ENCODE measurements around the gene CMYA5. TPM values are rescaled to one million over a fixed set of nuclear protein-coding genes. Genes with fewer than 3 reads are reported as not detected.
"Not testable (repeated sequence)": the region's sequence is repeated elsewhere in the genome, so short reads cannot be mapped to it uniquely, and the experiment has no call there.

Gene CMYA5
- total RNA-seq: 25.4 TPM
- polyA plus RNA-seq: 4.3 TPM

DNA sequence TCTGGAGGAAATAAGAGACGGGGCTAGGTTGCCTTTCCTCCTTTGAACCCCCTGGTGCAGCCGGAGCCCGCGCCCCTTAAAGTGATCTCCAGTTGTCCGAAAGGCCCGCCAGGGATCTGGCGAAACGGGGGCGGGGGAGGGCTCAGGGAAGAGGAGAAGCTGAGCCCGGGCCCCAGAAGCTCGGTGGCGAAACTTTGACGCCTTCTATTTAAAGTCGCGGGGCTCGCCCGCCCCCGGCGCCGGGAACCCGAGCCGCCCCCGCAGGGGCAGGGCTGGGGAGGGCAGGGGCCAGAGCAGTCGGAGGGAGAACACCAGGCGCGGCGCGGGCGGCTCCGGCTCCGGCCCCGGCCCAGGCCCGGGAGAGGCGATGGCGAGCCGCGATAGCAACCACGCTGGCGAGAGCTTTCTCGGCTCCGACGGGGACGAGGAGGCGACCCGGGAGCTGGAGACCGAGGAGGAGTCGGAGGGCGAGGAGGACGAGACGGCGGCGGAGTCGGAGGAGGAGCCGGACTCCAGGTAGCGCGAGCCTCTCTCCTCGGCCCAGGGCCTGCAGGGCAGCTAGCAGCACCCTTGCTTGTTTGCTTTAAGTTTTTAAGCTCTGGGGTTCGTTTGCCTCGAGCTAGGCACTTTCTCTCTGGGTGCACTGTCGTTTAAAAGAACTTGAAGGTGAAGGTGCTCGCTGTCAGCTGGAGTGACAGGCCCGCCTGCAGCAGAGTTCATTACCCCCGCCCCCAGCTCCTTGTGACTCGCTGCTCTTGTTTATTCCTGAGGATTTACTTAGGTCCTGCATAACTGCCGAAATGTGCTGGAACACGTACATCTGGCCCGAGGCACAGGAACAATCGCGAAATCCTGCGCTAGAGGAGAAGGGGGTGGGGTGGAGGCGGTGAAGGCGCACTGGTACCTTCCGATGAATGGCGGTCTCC, at the start of gene CMYA5:
Gene CMYA5, plus strand, starts transcription at position 296 of the 926 bp plus-strand sequence. Its CDS starts 72 bp downstream, at position 368.
- Histone ChIP-seq H3K4me3 (ENCODE audit: low read depth, low read length) (peak within 1 kb of the TSS; percentile 55), H3K36me3 (ENCODE audit: insufficient read depth) (peaks cover under 1% of the 10 kb centered on the region), H3K4me1 (ENCODE audit: insufficient read depth) (no peaks in the 10 kb centered on the region), H3K27ac (ENCODE audit: low read depth) (peak within 1 kb of the TSS; percentile 92)
- peak; percentile 73 for DNase-seq (ENCODE audit: extremely low spot score)
- WGBS: 8% methylated on average over 74 of the region's 74 CpGs

- no peak overlapping the region for H3K27ac ChIP-seq (ENCODE audit: low read depth)
- no peaks in the 10 kb centered on the region for H3K4me1 ChIP-seq (ENCODE audit: insufficient read depth)
- DNase-seq (ENCODE audit: extremely low spot score): no peak
- no peaks in the 10 kb centered on the region for H3K36me3 ChIP-seq (ENCODE audit: insufficient read depth)
- 81% methylated on average over 4 of the region's 4 CpGs for WGBS
- no peak overlapping the region for H3K4me3 ChIP-seq (ENCODE audit: low read depth, low read length)
These were observed 49.0 kb upstream of the CMYA5 start for GRCh38 chr5:79640571-79641055.

DNA sequence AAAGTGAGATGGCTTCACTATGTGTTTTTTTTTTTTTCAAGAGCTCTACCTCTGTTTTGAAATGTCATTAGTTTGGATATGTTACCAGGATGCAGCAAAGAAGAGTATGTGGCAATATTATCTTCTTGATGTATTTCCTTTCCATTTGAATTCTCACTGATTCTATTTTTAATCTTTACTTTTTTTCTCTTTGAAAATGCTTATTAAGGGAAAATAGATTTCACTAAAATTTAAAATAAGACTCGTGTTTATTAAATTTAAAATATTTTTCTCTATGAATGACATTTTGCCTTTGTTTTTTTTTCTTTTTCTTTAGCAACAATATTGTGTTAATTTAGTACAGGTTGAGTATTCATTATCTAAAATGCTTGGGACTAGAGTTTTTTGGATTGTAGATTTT, 48.2 kb upstream of the CMYA5 start:
- Histone ChIP-seq H3K4me1 (ENCODE audit: insufficient read depth) (no peaks in the 10 kb centered on the region), H3K36me3 (ENCODE audit: insufficient read depth) (peaks cover 2% of the 10 kb centered on the region), H3K4me3 (ENCODE audit: low read depth, low read length) (no peak overlapping the region), H3K27ac (ENCODE audit: low read depth) (no peak overlapping the region)
- 94% methylated on average over 1 of the region's 1 CpG for WGBS
- no peak for DNase-seq (ENCODE audit: extremely low spot score)

DNA sequence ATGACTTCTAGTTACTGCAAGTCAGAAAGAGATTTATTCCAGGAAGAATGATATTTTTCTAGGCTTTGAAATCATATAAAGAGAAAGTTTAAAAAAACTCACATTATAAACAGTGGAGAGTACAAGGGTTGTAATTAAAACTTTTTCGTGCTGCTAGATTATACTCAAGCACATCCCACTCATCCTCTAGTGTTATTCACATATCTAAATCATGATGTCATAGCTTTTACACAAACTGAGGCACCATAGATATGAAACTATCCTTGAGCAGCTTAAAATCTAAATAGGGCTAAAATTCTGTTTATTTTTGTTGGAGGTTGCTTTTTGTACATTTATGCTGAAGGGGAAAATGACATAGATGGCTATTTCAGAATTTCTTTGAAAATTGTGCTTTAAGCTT, 47.4 kb upstream of the CMYA5 start:
- DNase-seq (ENCODE audit: extremely low spot score): no peak
- Histone ChIP-seq H3K36me3 (ENCODE audit: insufficient read depth) (peaks cover 2% of the 10 kb centered on the region), H3K4me1 (ENCODE audit: insufficient read depth) (no peaks in the 10 kb centered on the region), H3K4me3 (ENCODE audit: low read depth, low read length) (no peak overlapping the region), H3K27ac (ENCODE audit: low read depth) (no peak overlapping the region)
- WGBS: 59% methylated on average over 1 of the region's 1 CpG

GRCh38 chr5:79653843-79654242, 35.8 kb upstream of the CMYA5 start:
- Histone ChIP-seq H3K4me1 (ENCODE audit: insufficient read depth) (no peaks in the 10 kb centered on the region), H3K4me3 (ENCODE audit: low read depth, low read length) (no peak overlapping the region), H3K27ac (ENCODE audit: low read depth) (no peak overlapping the region), H3K36me3 (ENCODE audit: insufficient read depth) (peaks cover 1% of the 10 kb centered on the region)
- 98% methylated on average over 6 of the region's 6 CpGs for WGBS
- DNase-seq (ENCODE audit: extremely low spot score): no peak

DNA sequence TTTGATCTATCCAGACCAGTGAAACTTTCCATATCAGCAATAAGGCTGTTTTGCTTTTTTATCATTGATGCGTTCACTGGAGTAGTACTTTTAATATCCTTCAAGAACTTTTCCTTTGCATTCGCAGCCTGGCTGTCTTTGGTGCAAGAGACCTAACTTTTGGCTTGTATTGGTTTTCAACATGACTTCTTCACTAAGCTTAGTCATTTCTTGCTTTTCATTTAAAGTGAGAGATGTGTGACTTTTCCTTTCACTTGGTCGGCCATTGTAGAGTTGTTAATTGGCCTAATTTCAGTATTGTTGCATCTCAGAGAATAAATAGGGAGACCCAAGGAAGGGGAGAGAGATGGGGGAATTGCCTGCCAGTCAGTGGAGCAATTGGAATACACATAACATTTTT, 26.4 kb upstream of the CMYA5 start:
- 94% methylated on average over 3 of the region's 3 CpGs for WGBS
- Histone ChIP-seq H3K27ac (ENCODE audit: low read depth) (no peak overlapping the region), H3K4me3 (ENCODE audit: low read depth, low read length) (no peak overlapping the region), H3K4me1 (ENCODE audit: insufficient read depth) (no peaks in the 10 kb centered on the region), H3K36me3 (ENCODE audit: insufficient read depth) (peaks cover 4% of the 10 kb centered on the region)
- DNase-seq (ENCODE audit: extremely low spot score): no peak

DNA sequence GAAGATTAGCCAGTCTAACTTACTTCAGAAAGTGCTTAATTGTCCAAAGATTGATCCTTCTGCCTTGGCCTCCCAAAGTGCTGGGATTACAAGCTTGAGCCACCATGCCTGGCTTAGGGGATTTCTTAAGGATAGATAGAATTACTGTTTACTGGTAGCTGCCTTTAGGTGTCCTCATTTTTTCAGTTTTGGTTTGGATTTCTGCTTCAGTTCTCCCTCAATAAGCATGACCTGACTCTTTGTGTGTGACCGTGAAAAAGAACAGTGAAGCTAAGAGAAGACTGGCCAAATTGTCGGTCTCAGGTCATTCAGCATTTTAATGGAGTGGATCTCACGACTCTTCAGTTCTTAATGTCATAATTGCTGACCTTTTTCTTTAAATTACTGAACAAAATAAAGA, 22.9 kb upstream of the CMYA5 start:
- 88% methylated on average over 3 of the region's 3 CpGs for WGBS
- DNase-seq (ENCODE audit: extremely low spot score): no peak
- Histone ChIP-seq H3K27ac (ENCODE audit: low read depth) (no peak overlapping the region), H3K36me3 (ENCODE audit: insufficient read depth) (peaks cover 4% of the 10 kb centered on the region), H3K4me3 (ENCODE audit: low read depth, low read length) (no peak overlapping the region), H3K4me1 (ENCODE audit: insufficient read depth) (no peaks in the 10 kb centered on the region)

GRCh38 chr5:79672392-79672791, 17.2 kb upstream of the CMYA5 start:
- DNase-seq (ENCODE audit: extremely low spot score): no peak
- WGBS: 93% methylated on average over 2 of the region's 2 CpGs
- Histone ChIP-seq H3K4me1 (ENCODE audit: insufficient read depth) (no peaks in the 10 kb centered on the region), H3K36me3 (ENCODE audit: insufficient read depth) (no peaks in the 10 kb centered on the region), H3K27ac (ENCODE audit: low read depth) (no peak overlapping the region), H3K4me3 (ENCODE audit: low read depth, low read length) (no peak overlapping the region)

GRCh38 chr5:79676354-79676753, 13.3 kb upstream of the CMYA5 start:
- 93% methylated on average over 6 of the region's 6 CpGs for WGBS
- not testable (repeated sequence) for H3K36me3 ChIP-seq (ENCODE audit: insufficient read depth)

DNA sequence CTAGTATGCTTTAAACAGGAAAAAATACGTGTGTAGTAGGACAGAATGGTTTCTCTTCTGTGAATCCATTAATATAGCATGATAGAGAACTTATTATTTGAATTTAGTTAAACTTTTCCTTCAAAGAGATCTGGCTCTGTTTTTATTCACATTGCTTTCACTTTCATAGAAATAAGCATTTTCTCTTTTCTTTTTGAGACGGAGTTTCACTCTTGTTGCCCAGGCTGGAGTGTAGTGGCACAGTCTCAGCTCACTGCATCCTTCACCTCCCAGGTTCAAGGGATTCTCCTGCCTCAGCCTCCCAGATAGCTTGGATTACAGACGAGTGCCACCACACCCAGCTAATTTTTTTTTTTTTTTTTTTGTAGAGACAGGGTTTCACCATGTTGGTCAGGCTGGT, 7.5 kb upstream of the CMYA5 start:
- WGBS: 69% methylated on average over 3 of the region's 3 CpGs
- not testable (repeated sequence) for H3K36me3 ChIP-seq (ENCODE audit: insufficient read depth); H3K4me3 ChIP-seq (ENCODE audit: low read depth, low read length)

More at GRCh38 chr5:79676354-79676753, 13.3 kb upstream of the CMYA5 start:
- not testable (repeated sequence) for H3K27ac ChIP-seq (ENCODE audit: low read depth); DNase-seq (ENCODE audit: extremely low spot score); H3K4me3 ChIP-seq (ENCODE audit: low read depth, low read length); H3K4me1 ChIP-seq (ENCODE audit: insufficient read depth)

DNA sequence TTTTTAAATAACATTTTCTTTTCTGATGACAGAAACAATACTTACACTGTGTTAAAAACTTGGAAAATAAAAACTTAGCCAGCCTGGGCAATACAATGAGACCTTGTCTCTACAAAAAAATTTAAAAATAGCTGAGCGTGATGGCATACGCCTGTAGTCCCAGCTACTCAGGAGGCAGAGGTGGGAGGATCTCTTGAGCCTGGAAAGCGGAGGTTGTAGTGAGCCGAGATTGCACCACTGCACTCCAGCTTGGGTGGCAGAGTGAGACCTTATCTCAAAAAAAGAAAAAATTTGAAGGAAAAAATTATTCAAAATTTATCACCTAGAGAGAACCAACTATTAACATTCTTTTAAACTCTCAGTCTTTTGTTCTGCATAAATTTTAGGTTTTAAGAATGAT, 4.9 kb upstream of the CMYA5 start:
- no peak overlapping the region for H3K27ac ChIP-seq (ENCODE audit: low read depth)
- WGBS: 96% methylated on average over 4 of the region's 4 CpGs
- DNase-seq (ENCODE audit: extremely low spot score): no peak
- no peaks in the 10 kb centered on the region for H3K4me1 ChIP-seq (ENCODE audit: insufficient read depth)
- peaks cover 7% of the 10 kb centered on the region for H3K36me3 ChIP-seq (ENCODE audit: insufficient read depth)
- H3K4me3 ChIP-seq (ENCODE audit: low read depth, low read length): no peak overlapping the region

More for the DNA sequence above, 7.5 kb upstream of the CMYA5 start:
- not testable (repeated sequence) for H3K4me1 ChIP-seq (ENCODE audit: insufficient read depth); DNase-seq (ENCODE audit: extremely low spot score); H3K27ac ChIP-seq (ENCODE audit: low read depth)

DNA sequence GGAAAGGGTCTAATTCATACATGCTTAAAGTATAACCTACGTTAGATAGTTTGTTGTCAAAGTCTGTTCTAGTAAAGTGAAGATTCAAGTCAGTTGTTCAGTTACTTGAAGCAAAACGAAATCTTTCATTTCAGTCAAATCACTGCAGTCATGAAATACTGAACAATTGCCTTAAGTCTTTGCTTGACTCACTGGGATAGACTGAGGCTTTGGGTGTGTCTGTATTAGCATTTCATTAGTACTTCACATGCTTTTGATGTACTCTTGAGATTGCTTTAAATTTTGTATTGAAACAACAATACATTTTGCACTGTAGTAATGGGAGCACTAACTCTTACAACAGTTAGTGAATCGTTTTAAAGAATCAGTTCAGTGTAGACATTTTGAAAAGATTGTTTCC, 4.0 kb upstream of the CMYA5 start:
- DNase-seq (ENCODE audit: extremely low spot score): no peak
- WGBS: 56% methylated on average over 3 of the region's 3 CpGs
- Histone ChIP-seq H3K27ac (ENCODE audit: low read depth) (no peak overlapping the region), H3K36me3 (ENCODE audit: insufficient read depth) (peaks cover 5% of the 10 kb centered on the region), H3K4me3 (ENCODE audit: low read depth, low read length) (no peak overlapping the region), H3K4me1 (ENCODE audit: insufficient read depth) (no peaks in the 10 kb centered on the region)

- DNase-seq (ENCODE audit: extremely low spot score): no peak
- Histone ChIP-seq H3K27ac (ENCODE audit: low read depth) (no peak overlapping the region), H3K4me1 (ENCODE audit: insufficient read depth) (no peaks in the 10 kb centered on the region), H3K4me3 (ENCODE audit: low read depth, low read length) (no peak overlapping the region), H3K36me3 (ENCODE audit: insufficient read depth) (peaks cover 5% of the 10 kb centered on the region)
- whole genome bisulfite sequencing: 89% methylated on average over 1 of the region's 1 CpG
These were observed 2.8 kb upstream of the CMYA5 start for GRCh38 chr5:79686799-79687198.

- Histone ChIP-seq H3K27ac (ENCODE audit: low read depth) (no peak overlapping the region), H3K36me3 (ENCODE audit: insufficient read depth) (peaks cover 3% of the 10 kb centered on the region), H3K4me1 (ENCODE audit: insufficient read depth) (no peaks in the 10 kb centered on the region), H3K4me3 (ENCODE audit: low read depth, low read length) (no peak overlapping the region)
- DNase-seq (ENCODE audit: extremely low spot score): no peak
- WGBS: 59% methylated on average over 1 of the region's 1 CpG
These were observed 1.7 kb upstream of the CMYA5 start for GRCh38 chr5:79687889-79688288.

Data from urinary bladder (tissue), 4 donors.